Central memory CD8-positive, alpha-beta T cell (primary cell): ENCODE measurements around the gene MRPS5.
A peak's percentile ranks its signal among the peaks of the same experiment; 100 is the strongest.
"Not testable (repeated sequence)": the region's sequence is repeated elsewhere in the genome, so short reads cannot be mapped to it uniquely, and the experiment has no call there.

Experiments
- ATAC-seq: fragments of 150-1000 bp; cut with Tn5 transposase; replicated peaks from 2 replicates; pipeline ENCODE4 v1.10.0; 2022; ENCODE audit warnings: mild to moderate bottlenecking, moderate FRiP score, moderate number of reproducible peaks; ENCODE audit not compliant: poor library complexity, severe bottlenecking; ENCODE audit errors: extremely low read depth
- DNase-seq, 2 donors: peaks; one replicate each; pipeline ENCODE4 v3.0.0; 2021; ENCODE audit warnings: low spot score in 2 of 2
- H3K27ac Mint-ChIP-seq: one replicate; pipeline ENCODE4 v1.8.0; 2022; ENCODE audit warnings: low read depth, mild to moderate bottlenecking, moderate library complexity, mixed read lengths
- H3K27me3 Mint-ChIP-seq: one replicate; pipeline ENCODE4 v1.8.0; 2022; ENCODE audit warnings: mixed read lengths
- H3K36me3 Mint-ChIP-seq: one replicate; pipeline ENCODE4 v1.8.0; 2022; ENCODE audit warnings: mild to moderate bottlenecking, moderate library complexity, mixed read lengths; ENCODE audit not compliant: insufficient read depth
- H3K4me1 Mint-ChIP-seq: one replicate; pipeline ENCODE4 v1.8.0; 2022; ENCODE audit warnings: mixed read lengths
- H3K4me3 Mint-ChIP-seq: one replicate; pipeline ENCODE4 v1.8.0; 2022; ENCODE audit warnings: mild to moderate bottlenecking, moderate library complexity, mixed read lengths
- H3K9me3 Mint-ChIP-seq: one replicate; pipeline ENCODE4 v1.8.0; 2022; ENCODE audit warnings: mixed read lengths

MRPS5 gene

GRCh38 chr2:95046371-95047112, 75.1 kb downstream of the MRPS5 start:
- ATAC-seq: no peak
- no peak overlapping the region for H3K4me3 Mint-ChIP-seq
- no peaks in the 10 kb centered on the region for H3K9me3 Mint-ChIP-seq
- H3K4me1 Mint-ChIP-seq: no peaks in the 10 kb centered on the region
- no peaks in the 10 kb centered on the region for H3K36me3 Mint-ChIP-seq
- H3K27me3 Mint-ChIP-seq: peaks cover 54% of the 10 kb centered on the region
- no peak for DNase-seq
- H3K27ac Mint-ChIP-seq: no peak overlapping the region

- no peak for ATAC-seq
- H3K27ac Mint-ChIP-seq: no peak overlapping the region
- H3K4me3 Mint-ChIP-seq: no peak overlapping the region
- no peak for DNase-seq
- H3K9me3 Mint-ChIP-seq: no peaks in the 10 kb centered on the region
- H3K27me3 Mint-ChIP-seq: peaks cover 37% of the 10 kb centered on the region
- no peaks in the 10 kb centered on the region for H3K36me3 Mint-ChIP-seq
- H3K4me1 Mint-ChIP-seq: no peaks in the 10 kb centered on the region
Measured at GRCh38 chr2:95044601-95045000, 77.0 kb downstream of the MRPS5 start.

- no peak for ATAC-seq
- Mint-ChIP-seq H3K27ac (no peak overlapping the region), H3K36me3 (no peaks in the 10 kb centered on the region), H3K4me3 (no peak overlapping the region), H3K4me1 (no peaks in the 10 kb centered on the region), H3K27me3 (peaks cover 37% of the 10 kb centered on the region), H3K9me3 (peaks cover 10% of the 10 kb centered on the region)
- DNase-seq: no peak
Measured at GRCh38 chr2:95043300-95044093, 78.1 kb downstream of the MRPS5 start.

DNA sequence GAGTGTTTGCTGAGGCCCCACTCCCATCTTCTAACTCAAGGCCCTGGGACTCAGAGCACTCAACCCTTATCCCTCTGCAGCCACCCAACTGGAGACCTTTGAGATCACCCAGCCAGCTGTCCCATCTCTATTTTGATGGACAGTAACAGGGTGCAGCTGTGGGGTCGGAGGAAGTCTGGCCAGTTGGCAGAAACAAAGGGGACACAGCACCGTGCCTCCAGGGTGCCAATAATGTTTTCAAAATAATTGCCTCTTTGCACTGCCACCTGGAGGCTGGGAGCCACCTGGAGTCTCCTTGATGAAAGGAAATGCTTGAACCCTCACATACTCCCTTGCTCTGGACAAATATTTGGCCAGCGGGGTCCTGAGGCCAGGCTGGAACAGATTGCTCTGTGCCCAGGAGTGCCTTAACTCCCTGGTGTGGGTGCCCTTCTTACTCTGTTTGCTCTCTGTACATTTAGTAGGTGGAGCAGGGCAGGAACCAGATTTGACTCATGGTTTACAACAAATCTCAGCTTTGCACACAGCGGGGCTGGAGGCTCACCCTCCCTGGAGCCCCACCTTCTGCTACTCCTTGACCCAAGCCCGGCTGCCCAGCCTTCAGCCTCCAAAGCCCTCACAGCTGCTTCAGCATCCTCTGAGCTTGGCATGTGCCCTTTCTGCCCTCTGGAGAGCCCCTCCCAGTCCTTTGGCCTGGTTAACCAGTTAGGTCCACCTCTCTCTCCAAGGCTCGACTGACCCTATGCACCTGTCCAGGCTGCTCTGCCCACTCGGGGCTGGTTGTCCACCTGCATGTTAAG, 78.9 kb downstream of the MRPS5 start:
- ATAC-seq (no peak), DNase-seq (no peak)
- Mint-ChIP-seq H3K4me3 (no peak overlapping the region), H3K9me3 (peaks cover 18% of the 10 kb centered on the region), H3K36me3 (no peaks in the 10 kb centered on the region), H3K27me3 (peaks cover 37% of the 10 kb centered on the region), H3K4me1 (no peaks in the 10 kb centered on the region), H3K27ac (no peak overlapping the region)

GRCh38 chr2:95041824-95042442, 79.7 kb downstream of the MRPS5 start:
- Mint-ChIP-seq H3K9me3 (peaks cover 26% of the 10 kb centered on the region), H3K4me1 (no peaks in the 10 kb centered on the region), H3K27ac (no peak overlapping the region), H3K36me3 (no peaks in the 10 kb centered on the region), H3K27me3 (peaks cover 36% of the 10 kb centered on the region), H3K4me3 (no peak overlapping the region)
- no peak for ATAC-seq
- DNase-seq: no peak

DNA sequence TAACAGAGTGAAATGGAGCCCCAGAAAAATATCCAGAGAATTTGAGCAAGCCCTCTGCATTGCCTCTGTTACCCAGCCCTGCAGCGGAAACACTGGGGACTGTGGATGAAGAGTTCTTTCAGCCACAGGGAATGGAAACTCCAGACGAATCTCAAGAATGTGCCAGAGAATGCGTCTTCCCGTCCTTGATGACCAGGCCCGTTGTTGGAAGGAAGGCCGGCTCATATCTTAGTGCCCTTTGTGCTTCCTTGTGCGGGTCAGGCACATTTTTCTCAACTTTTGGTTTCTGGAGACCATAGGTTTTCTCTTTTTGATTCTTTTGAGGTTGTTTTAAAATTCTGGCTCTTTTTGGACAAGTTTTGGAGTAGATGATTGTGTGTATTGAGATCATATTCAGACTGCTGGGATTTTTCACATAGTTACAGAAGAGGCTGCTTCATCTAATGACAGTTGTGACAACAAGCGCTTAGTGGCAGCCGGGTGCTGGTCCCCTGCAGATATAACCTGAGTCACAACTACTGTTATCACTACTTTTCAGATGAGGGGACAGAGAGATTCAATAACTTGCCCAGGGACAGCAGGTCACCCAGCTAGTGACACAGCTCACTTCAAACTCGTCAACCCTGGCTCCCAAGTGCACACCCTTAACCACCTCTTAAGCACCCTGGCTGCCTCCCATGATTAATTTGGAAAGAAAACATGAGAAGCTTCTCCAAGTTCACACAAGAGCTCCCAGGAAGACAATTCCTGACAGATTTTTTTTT, 80.4 kb downstream of the MRPS5 start:
- H3K36me3 Mint-ChIP-seq: peaks cover 2% of the 10 kb centered on the region
- no peaks in the 10 kb centered on the region for H3K4me1 Mint-ChIP-seq
- H3K9me3 Mint-ChIP-seq: peaks cover 32% of the 10 kb centered on the region
- H3K27me3 Mint-ChIP-seq: peaks cover 29% of the 10 kb centered on the region
- H3K4me3 Mint-ChIP-seq: no peak overlapping the region
- no peak overlapping the region for H3K27ac Mint-ChIP-seq
- ATAC-seq (no peak), DNase-seq (no peak)

DNA sequence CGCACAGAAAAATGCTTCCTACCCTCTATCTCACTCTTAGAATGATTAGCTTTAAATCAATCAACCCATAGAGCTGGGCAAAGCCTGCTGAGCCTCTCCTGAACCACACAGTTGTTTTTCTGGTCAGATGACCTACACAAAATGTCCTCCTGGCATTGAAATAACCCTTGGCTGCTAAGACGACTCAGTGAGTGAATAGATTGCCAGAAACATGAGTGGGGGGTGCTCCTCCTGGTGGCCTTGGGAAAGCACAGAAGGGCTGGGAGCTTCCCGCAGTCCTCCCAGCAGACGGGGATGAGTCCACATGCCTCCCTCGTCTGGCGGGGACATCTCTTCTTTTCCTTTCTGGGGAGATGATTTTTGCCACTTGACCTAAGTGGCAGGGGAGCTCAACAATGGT, 81.2 kb downstream of the MRPS5 start:
- Mint-ChIP-seq H3K4me3 (no peak overlapping the region), H3K27ac (no peak overlapping the region), H3K4me1 (no peaks in the 10 kb centered on the region), H3K36me3 (peaks cover 2% of the 10 kb centered on the region), H3K9me3 (peaks cover 32% of the 10 kb centered on the region), H3K27me3 (peaks cover 21% of the 10 kb centered on the region)
- ATAC-seq (no peak), DNase-seq (no peak)

DNA sequence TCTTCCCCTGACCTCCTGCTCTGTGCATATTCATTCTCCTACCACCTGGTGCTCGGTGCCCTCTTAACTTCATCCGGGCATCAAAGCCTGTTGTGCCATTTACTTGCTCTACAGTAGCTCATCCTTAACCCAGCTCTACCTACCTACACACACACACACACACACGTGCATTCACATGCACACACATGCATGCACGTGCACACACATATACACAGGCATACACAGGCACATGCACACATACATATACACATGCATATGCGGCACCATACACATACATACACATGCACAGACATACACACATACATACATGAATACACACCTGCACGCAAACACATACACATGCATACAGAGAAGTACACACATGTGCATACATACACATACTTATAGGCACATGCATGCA, 81.6 kb downstream of the MRPS5 start:
- Mint-ChIP-seq H3K27ac (no peak overlapping the region), H3K36me3 (peaks cover 2% of the 10 kb centered on the region), H3K27me3 (peaks cover 16% of the 10 kb centered on the region), H3K9me3 (peaks cover 32% of the 10 kb centered on the region), H3K4me1 (no peaks in the 10 kb centered on the region), H3K4me3 (no peak overlapping the region)
- ATAC-seq (no peak), DNase-seq (no peak)

GRCh38 chr2:95039363-95039762, 82.2 kb downstream of the MRPS5 start:
- no peak for DNase-seq
- H3K9me3 Mint-ChIP-seq: peaks cover 32% of the 10 kb centered on the region
- H3K4me3 Mint-ChIP-seq: no peak overlapping the region
- peaks cover 14% of the 10 kb centered on the region for H3K27me3 Mint-ChIP-seq
- no peak for ATAC-seq
- H3K27ac Mint-ChIP-seq: peak overlapping the region; percentile 12
- H3K36me3 Mint-ChIP-seq: peaks cover 2% of the 10 kb centered on the region
- no peaks in the 10 kb centered on the region for H3K4me1 Mint-ChIP-seq

DNA sequence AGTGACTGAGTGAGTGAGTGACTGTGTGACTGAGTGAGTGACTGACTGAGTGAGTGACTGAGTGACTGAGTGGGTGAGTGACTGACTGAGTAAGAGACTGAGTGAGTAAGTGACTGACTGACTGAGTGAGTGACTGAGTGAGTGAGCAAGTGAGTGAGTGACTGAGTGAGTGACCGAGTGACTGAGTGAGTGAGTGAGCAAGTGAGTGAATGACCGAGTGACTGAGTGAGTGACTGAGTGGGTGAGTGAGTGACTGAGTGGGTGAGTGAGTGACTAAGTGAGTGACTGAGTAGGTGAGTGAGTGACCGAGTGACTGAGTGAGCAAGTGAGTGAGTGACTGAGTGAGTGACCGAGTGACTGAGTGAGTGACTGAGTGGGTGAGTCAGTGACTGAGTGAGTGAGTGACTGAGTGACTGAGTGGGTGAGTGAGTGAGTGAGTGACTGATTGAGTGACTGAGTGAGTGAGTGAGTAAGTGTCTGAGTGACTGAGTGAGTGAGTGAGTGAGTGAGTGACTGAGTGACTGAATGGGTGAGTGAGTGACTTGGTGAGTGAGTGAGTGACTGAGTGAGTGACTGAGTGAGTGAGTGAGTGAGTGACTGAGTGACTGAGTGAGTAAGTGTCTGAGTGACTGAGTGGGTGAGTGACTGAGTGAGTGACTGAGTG, 82.8 kb downstream of the MRPS5 start:
- H3K9me3 Mint-ChIP-seq: peaks cover 32% of the 10 kb centered on the region
- peaks cover 8% of the 10 kb centered on the region for H3K27me3 Mint-ChIP-seq
- peaks cover 2% of the 10 kb centered on the region for H3K36me3 Mint-ChIP-seq
- ATAC-seq (no peak), DNase-seq (no peak)
- peak overlapping the region; percentile 12 for H3K27ac Mint-ChIP-seq
- no peak overlapping the region for H3K4me3 Mint-ChIP-seq
- H3K4me1 Mint-ChIP-seq: no peaks in the 10 kb centered on the region

- Mint-ChIP-seq H3K27ac (peak overlapping the region; percentile 8), H3K9me3 (peaks cover 32% of the 10 kb centered on the region)
- H3K4me3 Mint-ChIP-seq, H3K27me3 Mint-ChIP-seq, DNase-seq, H3K36me3 Mint-ChIP-seq, H3K4me1 Mint-ChIP-seq, ATAC-seq: not testable (repeated sequence)
Measured at GRCh38 chr2:95037841-95038585, 83.6 kb downstream of the MRPS5 start.
